Erythroblast (primary cell): ENCODE measurements around the gene CKMT2.

Source experiments
- GATA1 ChIP-seq: IDR thresholded peaks from 2 replicates; pipeline ENCODE4 v1.6.1; 2011; ENCODE audit warnings: low read depth, mild to moderate bottlenecking, control low read depth, low read length, moderate library complexity
- POLR2A ChIP-seq: IDR thresholded peaks from 2 replicates; pipeline ENCODE4 v1.6.1; 2011; ENCODE audit warnings: mild to moderate bottlenecking, low read length

- TF ChIP-seq POLR2A (no peak), GATA1 (no peak)
These were observed 29.4 kb upstream of the CKMT2 start for GRCh38 chr5:81203729-81204128.
